Superior temporal gyrus (tissue), 1 donor: ENCODE data around the gene CR1L.
"Not testable (repeated sequence)": the region's sequence is repeated elsewhere in the genome, so short reads cannot be mapped to it uniquely, and the experiment has no call there.

Source experiments
- DNase-seq: peaks from one replicate; pipeline ENCODE4 v3.0.0-alpha.2; 2016; ENCODE audit errors: extremely low spot score

CR1L gene

DNA sequence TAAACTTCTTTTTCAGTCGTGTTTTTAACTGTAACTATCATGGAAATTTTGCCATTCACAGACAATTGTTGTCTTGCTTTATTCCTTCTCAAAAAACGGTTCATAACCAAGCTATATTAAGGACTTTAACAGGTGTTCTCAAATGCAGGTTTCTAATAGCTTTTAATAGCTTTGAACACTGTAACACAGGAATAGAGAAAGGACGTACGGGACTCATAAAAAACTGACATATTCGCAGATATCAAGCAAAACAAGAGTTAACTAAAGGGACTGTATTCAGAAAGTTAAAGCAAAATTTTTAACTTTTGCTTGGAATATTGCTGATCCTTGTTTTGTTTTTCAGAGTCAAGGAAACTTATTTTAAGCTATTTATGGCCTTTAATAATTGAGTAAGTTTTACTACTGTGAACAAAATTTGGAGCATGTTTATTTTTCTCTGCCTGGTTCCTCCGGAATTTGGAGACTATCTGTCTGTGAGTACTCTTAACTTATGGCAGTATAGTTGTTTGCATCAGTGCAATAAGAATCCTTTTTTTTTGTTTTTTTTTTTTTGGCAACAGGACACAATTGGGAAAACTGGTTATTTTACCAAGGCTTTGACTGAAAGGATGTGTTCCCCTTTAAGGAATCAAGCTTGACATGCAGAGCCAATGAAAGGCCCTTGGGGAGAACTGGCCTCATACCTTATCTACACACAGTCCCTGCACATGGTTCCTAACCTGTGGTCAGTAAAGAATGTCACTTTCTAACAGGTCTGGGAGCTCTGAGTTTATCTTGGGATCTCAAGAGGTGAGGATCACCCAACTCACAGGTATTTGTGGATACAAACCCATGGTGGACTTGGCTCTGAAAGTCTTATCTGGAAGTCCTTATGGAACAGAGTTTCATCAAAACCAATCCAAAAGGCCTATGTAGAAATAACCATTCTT, 101.2 kb downstream of the CR1L start:
- DNase-seq, result no peak

DNA sequence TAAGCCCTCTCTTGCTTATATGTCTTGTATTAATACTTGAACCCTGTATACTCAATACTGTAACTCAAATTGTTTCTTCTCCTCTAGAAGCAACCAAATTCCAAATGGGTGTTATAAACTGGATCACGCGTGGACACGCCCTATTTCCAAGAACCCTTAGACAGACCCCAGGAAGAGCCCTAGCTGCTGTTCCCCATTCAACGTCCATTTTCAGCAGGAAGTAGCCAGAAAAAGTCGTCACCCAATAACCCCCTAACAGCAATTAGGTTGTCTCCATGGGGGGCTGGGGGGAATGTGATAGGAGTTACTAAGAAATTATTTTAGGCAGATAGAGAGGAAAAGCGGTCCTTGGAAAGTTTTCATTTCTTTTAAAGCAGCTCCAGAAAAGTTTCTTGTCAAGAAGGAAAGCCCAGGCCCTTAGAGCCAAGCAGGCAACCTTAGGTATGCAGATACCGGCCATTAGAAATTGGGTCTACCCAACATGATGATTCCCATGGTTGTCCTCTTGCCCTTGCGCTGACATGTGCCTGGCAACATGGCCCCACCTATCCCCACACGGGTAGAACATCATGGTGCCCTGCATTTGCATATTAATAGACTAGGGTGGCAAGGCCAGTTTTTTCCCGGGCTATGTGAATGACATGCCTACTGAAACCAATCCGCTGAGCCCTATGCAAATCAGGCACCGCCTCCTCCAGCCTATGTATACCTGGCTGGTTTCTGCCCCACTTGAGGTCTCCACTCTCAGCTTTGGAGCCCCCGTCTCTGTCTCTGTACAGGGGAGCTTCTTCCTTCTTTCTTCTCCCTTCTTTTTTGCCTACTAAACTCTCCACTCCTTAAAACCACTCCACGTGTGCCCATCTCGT, 102.9 kb downstream of the CR1L start:
- DNase-seq, result no peak

DNA sequence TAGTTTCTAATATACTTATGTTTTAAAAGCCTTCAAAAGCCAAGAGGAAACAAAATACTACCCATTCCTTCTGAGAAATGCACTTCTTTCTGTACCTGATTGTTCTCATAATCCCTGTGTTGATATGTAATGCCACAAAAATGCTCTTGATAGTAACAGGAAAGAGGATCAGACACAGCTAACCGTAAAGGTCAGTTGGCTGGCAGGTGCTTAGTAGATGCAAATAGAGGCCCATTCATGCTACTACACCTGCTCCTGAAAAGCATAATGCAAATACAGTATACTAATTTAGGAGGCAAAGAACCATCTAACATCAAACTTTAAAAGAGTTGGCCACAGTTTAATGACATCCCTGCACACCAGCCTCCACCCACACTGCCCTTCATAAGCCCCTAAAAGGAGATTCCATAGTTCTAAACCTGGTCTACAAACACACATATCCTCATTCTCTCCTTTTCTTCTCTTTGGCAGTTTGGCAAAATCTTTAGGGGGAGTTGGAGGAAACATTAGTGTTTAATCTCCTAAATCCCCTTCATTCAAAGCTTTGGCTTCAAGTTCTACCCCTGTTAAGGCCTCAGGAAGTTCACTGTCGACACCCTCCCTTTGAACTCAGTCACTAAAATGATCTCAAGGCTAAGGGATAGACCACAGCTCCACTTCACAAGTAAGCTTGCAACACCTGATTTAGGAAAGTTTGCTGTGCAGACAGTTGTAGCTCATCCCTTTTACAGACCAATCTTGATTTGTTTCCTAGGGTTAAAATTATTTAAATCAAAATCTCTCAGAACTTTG, 104.0 kb downstream of the CR1L start:
- no peak for DNase-seq

DNA sequence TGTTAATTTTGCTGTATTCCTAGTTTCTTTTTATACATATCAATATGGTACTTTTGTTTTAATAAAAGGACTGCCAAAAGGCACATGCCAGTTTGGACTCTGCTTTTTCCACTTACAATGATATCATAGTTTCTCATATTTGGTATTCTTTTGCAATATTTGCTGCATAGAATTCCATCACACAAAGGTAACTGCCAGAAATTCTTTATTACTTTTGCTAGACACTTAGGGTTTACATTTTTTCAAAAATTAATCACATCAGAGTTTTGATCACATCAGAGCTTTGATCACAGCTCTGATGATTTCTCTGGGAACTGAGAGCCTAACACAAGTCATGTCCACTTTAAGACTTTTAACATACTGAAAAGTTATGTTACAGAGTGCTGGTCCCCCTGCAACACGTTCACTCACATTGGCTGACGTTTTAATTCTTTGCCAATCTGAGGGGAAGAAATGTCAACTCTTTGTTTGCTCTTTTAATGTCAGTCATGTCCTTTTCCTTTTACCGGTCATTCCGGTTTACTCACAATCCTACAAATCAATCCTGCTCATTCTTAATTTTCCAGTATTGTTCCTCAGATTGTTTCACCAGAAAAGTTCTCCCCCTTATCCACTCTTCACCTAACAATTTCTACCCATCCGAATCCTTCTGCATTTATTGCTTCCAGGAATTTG, 105.8 kb downstream of the CR1L start:
- no peak for DNase-seq

DNA sequence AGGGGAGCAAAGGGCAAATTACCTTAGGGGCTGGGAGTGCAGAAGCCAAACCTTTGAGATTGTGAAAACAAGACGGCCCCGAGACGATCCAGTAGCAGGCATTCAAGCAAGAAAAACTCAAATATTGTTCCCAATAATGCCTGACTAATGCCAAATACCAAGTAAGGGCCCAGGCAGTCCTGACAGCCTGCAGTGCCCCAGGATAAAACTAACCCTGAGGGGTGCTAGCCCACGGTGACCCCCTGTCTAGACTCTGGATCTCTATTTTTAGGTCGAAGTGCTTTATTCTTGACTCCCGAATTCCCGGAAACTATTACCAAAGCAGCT, 106.5 kb downstream of the CR1L start:
- not testable (repeated sequence) for DNase-seq

DNA sequence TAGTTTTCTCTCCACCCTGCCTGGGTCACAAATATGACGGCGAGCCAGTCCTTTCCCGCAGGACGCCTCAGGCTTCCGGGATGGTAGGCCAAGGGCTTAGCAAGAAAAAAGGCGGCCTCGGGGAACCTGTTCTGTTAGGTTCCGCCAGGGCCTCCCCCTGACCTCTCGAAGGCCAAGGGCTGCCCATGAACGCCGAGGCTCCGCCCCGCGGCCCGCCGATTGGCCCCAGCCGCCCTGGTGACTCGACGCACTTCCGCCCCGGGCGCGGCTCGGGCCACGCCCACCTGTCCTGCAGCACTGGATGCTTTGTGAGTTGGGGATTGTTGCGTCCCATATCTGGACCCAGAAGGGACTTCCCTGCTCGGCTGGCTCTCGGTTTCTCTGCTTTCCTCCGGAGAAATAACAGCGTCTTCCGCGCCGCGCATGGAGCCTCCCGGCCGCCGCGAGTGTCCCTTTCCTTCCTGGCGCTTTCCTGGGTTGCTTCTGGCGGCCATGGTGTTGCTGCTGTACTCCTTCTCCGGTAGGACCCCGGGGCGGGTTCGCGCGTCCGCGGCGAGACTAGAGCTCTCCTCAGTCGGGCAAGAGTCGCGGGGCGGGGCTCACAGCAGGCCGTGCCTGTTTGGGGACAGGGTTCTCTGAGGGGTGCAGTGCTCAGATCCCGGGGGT, 107.0 kb downstream of the CR1L start, which contains the start of gene CD46:
Gene CD46 (plus strand): TSS at position 265 of the 666 bp plus-strand sequence. CDS start 159 bp downstream, at position 424.
- peak; percentile 97 for DNase-seq

DNA sequence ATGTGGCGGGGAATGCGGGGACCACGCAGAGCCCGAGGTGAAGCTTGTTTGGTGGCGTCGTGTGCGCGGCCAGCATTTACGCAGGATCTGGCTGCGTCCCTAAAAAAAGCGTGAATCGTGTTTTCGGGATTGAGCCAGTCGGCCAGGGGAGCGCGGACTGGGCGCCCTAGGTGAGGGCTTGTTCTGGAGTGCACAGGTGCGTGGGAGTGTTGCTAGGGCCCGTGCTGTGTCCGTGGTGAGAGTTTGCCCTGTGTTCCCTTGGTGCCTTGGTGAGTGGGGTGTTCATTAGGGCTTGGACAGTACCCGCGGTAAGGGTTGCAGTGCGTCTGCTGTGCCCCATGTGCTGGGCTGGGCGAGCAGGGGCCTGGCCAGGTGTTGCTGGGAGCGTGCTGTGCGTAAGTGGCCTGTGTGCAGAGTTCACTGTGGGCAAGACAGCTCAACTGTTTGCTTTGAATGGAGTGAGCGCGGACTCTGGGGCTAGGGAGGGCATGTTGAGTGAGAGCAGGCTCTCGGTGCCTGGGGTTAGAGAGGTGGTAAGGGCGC, 107.6 kb downstream of the CR1L start:
- DNase-seq, result no peak

DNA sequence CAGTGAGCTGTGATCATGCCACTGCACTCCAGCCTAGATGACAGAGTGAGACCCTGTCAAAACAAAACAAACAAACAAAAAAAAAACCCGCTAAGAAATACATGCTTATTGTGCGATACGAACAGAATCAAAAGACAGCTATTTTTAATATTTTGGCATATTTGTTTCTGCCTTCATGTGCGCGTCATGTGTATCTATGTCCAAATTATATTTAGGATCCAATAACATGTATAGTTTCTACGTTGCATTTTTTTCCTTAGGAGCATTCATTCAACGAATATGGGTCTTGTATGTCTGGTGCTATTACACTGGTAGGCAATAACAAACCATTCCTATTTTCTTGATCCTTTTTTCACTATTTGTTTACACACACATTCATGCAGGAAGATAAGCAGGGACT, 108.7 kb downstream of the CR1L start:
- DNase-seq, result no peak

DNA sequence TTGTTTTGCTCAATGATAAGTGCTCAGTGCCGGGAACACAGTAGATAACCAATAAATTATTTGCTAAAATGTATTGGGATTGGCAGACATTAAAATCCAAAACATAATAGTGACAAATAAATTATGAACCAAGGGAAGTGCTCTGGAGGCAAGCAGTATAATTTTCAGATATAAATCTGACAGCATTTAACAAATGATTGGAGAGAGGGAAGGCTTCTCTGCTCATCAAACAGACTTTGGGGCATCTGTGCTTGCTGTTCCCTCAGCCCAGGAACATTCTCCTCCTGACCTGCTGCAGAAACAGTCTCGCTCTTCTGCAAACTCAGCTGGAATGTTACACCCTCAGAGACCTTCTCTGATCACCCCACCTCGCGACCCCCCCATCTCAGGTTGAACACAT, 109.1 kb downstream of the CR1L start:
- no peak for DNase-seq

DNA sequence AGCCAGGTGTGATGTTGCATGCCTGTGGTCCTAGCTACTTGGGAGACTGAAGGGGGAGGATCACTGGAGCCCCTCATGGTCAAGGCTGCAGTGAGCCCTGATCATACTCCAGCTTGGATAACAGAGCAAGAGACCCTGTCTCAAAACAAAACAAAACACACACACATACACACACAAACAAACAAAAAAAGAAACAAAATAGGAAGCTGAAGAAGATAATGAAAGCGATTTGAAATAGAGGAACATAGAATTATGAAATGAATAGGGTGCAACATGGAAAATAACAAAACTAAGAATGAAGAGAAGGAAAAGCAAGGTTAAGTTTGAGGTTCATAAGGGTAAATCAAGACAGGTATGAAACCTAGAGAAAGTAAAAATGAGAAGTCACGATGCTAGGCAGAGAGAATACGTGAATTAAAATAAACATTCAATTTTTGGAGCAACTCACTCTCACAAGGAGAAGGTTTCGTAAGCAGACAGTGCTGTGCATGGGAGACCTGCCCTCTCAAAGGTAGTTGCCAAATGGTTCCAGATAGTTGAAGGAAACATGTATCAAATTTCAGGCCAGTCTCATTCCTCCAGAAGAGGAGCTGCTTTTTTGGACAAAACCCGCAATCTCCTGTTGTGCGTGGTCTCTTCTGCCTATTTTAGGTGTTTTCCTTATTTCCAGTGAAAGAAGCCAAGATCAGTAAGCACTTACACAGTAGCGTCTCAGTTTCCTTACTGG, 110.2 kb downstream of the CR1L start:
- no peak for DNase-seq

DNA sequence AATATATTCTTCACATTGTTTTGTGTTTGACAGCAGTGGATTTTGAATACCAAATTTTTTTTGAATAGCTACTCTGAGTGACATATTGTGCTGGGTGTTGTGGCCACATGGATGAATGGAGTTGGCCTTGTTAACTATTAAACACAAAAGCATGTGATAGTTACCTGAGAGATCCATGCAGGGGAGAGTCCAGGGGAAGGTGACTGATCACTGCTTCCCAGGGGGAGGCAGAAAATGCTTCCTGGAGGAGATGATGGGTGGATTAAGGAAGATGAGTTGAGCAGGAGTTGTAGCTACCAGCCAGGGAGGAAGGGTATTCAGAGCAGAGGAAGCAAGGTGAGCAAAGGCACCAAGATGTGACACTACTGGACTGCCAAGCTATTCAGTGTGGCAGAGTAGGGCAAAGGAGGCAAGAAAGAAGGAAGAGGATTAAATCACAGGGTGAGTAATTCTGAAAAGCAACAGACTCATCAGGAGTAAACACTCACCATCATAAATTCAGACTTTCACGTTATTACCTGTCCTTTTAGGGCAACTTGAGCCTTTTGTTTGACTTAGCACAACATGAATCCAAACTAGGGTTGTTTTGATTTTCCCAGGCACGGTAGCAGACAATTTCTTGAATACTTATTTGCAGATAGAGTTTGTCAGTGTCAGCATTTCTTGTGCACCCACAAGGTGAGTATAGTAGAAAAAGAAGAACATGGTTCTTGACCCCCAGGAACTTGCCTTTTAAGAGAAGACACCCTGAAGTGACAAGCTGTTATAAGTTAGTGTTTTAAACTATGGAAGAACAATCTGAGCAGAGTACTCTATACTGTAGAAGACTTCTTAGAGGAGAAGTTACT, 111.1 kb downstream of the CR1L start:
- DNase-seq, result no peak

DNA sequence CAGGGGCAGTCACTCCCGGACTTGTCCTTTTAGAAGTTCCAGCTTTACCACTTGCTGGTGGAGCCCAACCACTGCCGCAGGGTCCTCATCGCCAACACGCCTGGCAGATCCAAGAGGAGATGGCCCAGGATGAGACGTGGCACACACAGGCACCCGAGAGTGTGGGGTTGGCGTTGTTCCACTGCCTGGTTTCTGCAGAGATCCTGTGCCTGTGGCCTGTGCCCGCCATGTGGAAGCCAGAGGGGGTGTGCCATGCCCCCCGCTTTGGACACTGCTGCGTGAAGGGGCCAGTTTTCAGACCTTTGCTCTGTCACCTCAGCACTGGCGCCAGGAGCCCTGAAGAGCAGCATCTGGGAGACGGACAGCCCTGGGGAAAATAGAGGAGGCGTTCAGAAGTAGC, 117.7 kb downstream of the CR1L start:
- no peak for DNase-seq

DNA sequence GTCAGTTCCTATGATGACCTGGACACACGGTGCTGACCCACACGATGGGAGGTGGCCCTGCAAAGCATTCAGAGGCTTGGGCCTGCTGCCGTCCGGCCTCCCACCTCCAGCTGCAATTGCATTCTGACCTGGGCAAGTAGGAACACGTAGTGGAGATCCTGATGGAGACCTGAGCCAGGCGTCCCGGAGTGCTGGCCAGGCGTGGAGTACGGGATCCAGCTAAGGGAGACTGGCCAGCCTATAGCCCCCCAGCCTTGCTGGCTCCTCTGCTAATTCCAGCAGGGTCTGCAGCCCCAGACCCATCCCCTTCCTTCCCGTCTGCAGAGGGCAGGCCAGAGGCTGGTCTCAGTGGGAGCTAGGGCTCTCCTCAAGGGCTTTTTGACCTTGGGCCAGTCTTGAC, 118.2 kb downstream of the CR1L start:
- no peak for DNase-seq

DNA sequence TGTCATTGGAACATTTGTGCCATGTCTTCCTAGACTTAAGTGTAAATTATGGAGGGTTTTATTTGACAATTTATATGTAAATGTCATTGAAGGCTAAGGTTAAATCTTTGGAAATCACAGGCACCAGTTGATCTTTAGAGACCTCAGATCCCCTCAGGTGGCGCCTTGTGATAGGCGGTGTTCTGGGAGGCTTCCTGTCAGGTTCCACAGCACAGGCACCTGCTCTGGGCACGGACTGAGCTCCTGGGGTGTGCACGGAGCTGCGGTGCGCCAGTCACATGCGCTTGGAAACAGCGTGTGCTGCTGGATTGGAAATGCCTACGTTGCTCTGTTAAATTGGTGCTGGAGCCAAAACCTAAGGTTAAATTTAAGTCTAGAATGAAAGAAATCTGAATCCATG, 119.0 kb downstream of the CR1L start:
- DNase-seq, result no peak

DNA sequence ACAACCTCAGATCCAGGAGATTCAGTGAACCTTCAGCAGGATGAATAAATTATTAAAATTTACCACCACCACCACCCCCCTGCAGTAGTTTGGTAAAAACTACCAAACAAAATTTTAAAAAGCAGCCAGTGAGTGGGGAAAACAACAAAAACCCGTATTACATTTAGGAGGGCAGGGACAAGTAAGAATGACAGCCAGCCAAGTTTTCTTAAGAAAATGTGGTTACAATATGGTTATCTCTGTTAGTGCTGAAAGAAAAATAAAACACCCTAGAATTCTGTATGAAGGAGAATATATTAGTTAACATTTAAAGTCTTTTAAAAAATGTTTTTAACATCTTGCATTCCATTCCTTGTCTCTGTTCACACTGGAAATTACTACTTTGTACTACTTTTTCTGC, 121.6 kb downstream of the CR1L start:
- DNase-seq, result no peak

DNA sequence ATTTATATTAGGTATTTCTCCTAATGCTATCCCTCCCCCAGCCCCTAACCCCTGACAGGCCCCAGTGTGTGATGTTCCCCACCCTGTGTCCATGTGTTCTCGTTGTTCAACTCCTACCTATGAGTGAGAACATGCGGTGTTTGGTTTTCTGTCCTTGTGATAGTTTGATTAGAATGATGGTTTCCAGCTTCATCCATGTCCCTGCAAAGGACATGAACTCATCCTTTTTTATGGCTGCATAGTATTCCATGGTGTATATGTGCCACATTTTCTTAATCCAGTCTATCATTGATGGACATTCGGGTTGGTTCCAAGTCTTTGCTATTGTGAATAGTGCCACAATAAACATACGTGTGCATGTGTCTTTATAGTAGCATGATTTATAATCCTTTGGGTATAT, 125.6 kb downstream of the CR1L start:
- not testable (repeated sequence) for DNase-seq
